Cardiac fibroblast (primary cell): ENCODE results near the gene LAMB1.

ENCODE experiments used
- DNase-seq, 2 donors: peaks; one replicate each; pipeline versions ENCODE4 v3.0.0 to v3.0.0-alpha.2; 2010; ENCODE audit warnings: low read depth in 2 of 2
- H3K4me3 ChIP-seq, 2 donors: replicated peaks in 1 of 2; 1 replicate in 1 of 2; 2 replicates in 1 of 2; pipeline ENCODE4 v1.5.1; 2011; ENCODE audit warnings: low read depth in 2 of 2, low read length in 2 of 2, mild to moderate bottlenecking in 2 of 2, moderate library complexity in 1 of 2
- CTCF ChIP-seq: IDR thresholded peaks from one replicate; pipeline ENCODE4 v1.5.1; 2011; ENCODE audit warnings: low read depth, mild to moderate bottlenecking, low read length, inconsistent platforms

Gene LAMB1

GRCh38 chr7:108020585-108020984 lies 17.6 kb upstream of the LAMB1 start:
- H3K4me3 ChIP-seq, result no peak overlapping the region
- no peak for DNase-seq
- TF ChIP-seq CTCF, result no peak

- TF ChIP-seq CTCF, result no peak
- H3K4me3 ChIP-seq, result no peak overlapping the region
- no peak for DNase-seq
Observed at GRCh38 chr7:108018668-108019067, 15.7 kb upstream of the LAMB1 start.

GRCh38 chr7:108017776-108018151 lies 14.8 kb upstream of the LAMB1 start:
- H3K4me3 ChIP-seq, result no peak overlapping the region
- no peak for TF ChIP-seq CTCF
- DNase-seq, result no peak

GRCh38 chr7:108016841-108017775 lies 14.1 kb upstream of the LAMB1 start:
- DNase-seq, result peak; percentile 57 to 74

GRCh38 chr7:108015740-108016139 lies 12.8 kb upstream of the LAMB1 start:
- TF ChIP-seq CTCF, result no peak
- no peak overlapping the region for H3K4me3 ChIP-seq
- DNase-seq, result peak in 1 of 2 donors; percentile 61

More at GRCh38 chr7:108016841-108017775, 14.1 kb upstream of the LAMB1 start:
- peak; percentile 57 for TF ChIP-seq CTCF
- H3K4me3 ChIP-seq, result no peak overlapping the region

- H3K4me3 ChIP-seq, result no peak overlapping the region
- peak; percentile 54 to 69 for DNase-seq
- no peak for TF ChIP-seq CTCF
Observed at GRCh38 chr7:108014747-108015682, 12.1 kb upstream of the LAMB1 start.
